H9 (cell line): ENCODE measurements around the gene PLB1. TPM values are rescaled to one million over a fixed set of nuclear protein-coding genes. Genes with fewer than 3 reads are reported as not detected.

Experiments used
- DNase-seq: peaks from one replicate; pipeline ENCODE4 v3.0.0-alpha.2; 2017
- H2AFZ ChIP-seq: one replicate; pipeline ENCODE4 v1.6.1; 2013; ENCODE audit warnings: mild to moderate bottlenecking, low read length, control low read depth, moderate library complexity
- H2AK5ac ChIP-seq: 2 replicates; pipeline ENCODE4 v1.6.1; 2013; ENCODE audit warnings: low read length, control low read depth, mixed read lengths; ENCODE audit not compliant: insufficient read length
- H2BK120ac ChIP-seq: one replicate; pipeline ENCODE4 v1.6.1; 2013; ENCODE audit warnings: low read depth, mild to moderate bottlenecking, low read length, control low read depth, inconsistent platforms; ENCODE audit not compliant: poor library complexity, severe bottlenecking
- H2BK12ac ChIP-seq: 2 replicates; pipeline ENCODE4 v1.6.1; 2013; ENCODE audit warnings: low read length, control low read depth, mixed read lengths, low read depth; ENCODE audit not compliant: insufficient read length
- H2BK15ac ChIP-seq: 2 replicates; pipeline ENCODE4 v1.6.1; 2013; ENCODE audit warnings: low read depth, low read length, control low read depth
- H2BK20ac ChIP-seq: one replicate; pipeline ENCODE4 v1.6.1; 2013; ENCODE audit warnings: low read depth, mild to moderate bottlenecking, low read length, control low read depth, inconsistent platforms; ENCODE audit not compliant: poor library complexity, severe bottlenecking
- H2BK5ac ChIP-seq: 2 replicates; pipeline ENCODE4 v1.6.1; 2013; ENCODE audit warnings: low read length, control low read depth, mixed read lengths; ENCODE audit not compliant: insufficient read length
- H3K14ac ChIP-seq: 2 replicates; pipeline ENCODE4 v1.6.1; 2013; ENCODE audit warnings: low read length, control low read depth; ENCODE audit not compliant: insufficient read depth
- H3K18ac ChIP-seq: 2 replicates; pipeline ENCODE4 v1.6.1; 2013; ENCODE audit warnings: low read depth, mild to moderate bottlenecking, mixed read lengths, low read length, control low read depth; ENCODE audit not compliant: insufficient read length
- H3K23ac ChIP-seq: 2 replicates; pipeline ENCODE4 v1.6.1; 2013; ENCODE audit warnings: low read length, control low read depth, mixed read lengths, low read depth; ENCODE audit not compliant: insufficient read length
- H3K23me2 ChIP-seq: 2 replicates; pipeline ENCODE4 v1.6.1; 2013; ENCODE audit warnings: low read depth, mild to moderate bottlenecking, mixed read lengths, low read length, control low read depth; ENCODE audit not compliant: insufficient read length, poor library complexity, severe bottlenecking
- H3K27ac ChIP-seq: 2 replicates; pipeline ENCODE4 v1.5.1; 2013; ENCODE audit warnings: low read length, control low read depth, mixed read lengths, low read depth; ENCODE audit not compliant: insufficient read length
- H3K27me3 ChIP-seq: 2 replicates; pipeline ENCODE4 v1.6.1; 2013; ENCODE audit warnings: low read length, control low read depth, inconsistent platforms; ENCODE audit not compliant: insufficient read depth
- H3K4ac ChIP-seq: 2 replicates; pipeline ENCODE4 v1.6.1; 2013; ENCODE audit warnings: low read depth, mild to moderate bottlenecking, control low read depth, inconsistent platforms, low read length, moderate library complexity
- H3K4me1 ChIP-seq: 2 replicates; pipeline ENCODE4 v1.6.1; 2013; ENCODE audit warnings: low read length, control low read depth, inconsistent platforms; ENCODE audit not compliant: insufficient read depth
- H3K4me2 ChIP-seq: 2 replicates; pipeline ENCODE4 v1.6.1; 2013; ENCODE audit warnings: low read length, control low read depth, mixed read lengths; ENCODE audit not compliant: insufficient read length, insufficient read depth
- H3K56ac ChIP-seq: 2 replicates; pipeline ENCODE4 v1.6.1; 2013; ENCODE audit warnings: low read depth, mild to moderate bottlenecking, mixed read lengths, low read length, control low read depth; ENCODE audit not compliant: insufficient read length
- H3K79me1 ChIP-seq: 2 replicates; pipeline ENCODE4 v1.6.1; 2013; ENCODE audit warnings: low read depth, mild to moderate bottlenecking, moderate library complexity, low read length, control low read depth, inconsistent platforms; ENCODE audit not compliant: insufficient read depth, poor library complexity, severe bottlenecking
- H3K79me2 ChIP-seq: 2 replicates; pipeline ENCODE4 v1.6.1; 2013; ENCODE audit warnings: low read length, control low read depth, inconsistent platforms; ENCODE audit not compliant: insufficient read depth
- H3K9ac ChIP-seq: 2 replicates; pipeline ENCODE4 v1.6.1; 2013; ENCODE audit warnings: low read length, control low read depth, mixed read lengths; ENCODE audit not compliant: insufficient read length; ENCODE audit errors: extremely low read depth
- H3K9me3 ChIP-seq: one replicate; pipeline ENCODE4 v1.6.1; 2013; ENCODE audit warnings: low read depth, low read length, inconsistent platforms; ENCODE audit not compliant: control insufficient read depth
- H3T11ph ChIP-seq: one replicate; pipeline ENCODE4 v1.6.1; 2013; ENCODE audit warnings: mild to moderate bottlenecking, low read length, control low read depth, inconsistent platforms
- H4K20me1 ChIP-seq: one replicate; pipeline ENCODE4 v1.6.1; 2013; ENCODE audit not compliant: control insufficient read depth, insufficient read length, insufficient read depth
- H4K5ac ChIP-seq: 2 replicates; pipeline ENCODE4 v1.6.1; 2013; ENCODE audit warnings: low read depth, mild to moderate bottlenecking, mixed read lengths, low read length, control low read depth; ENCODE audit not compliant: insufficient read length
- H4K8ac ChIP-seq: replicated peaks from 2 replicates; pipeline ENCODE4 v1.6.1; 2013; ENCODE audit warnings: low read length, control low read depth, mixed read lengths, low read depth; ENCODE audit not compliant: insufficient read length
- H4K91ac ChIP-seq: 2 replicates; pipeline ENCODE4 v1.6.1; 2013; ENCODE audit warnings: low read depth, mild to moderate bottlenecking, moderate library complexity, mixed read lengths, low read length, control low read depth; ENCODE audit not compliant: insufficient read length
- H3K27ac Mint-ChIP-seq, 3 experiments: 2 replicates in 2 of 3; 3 replicates in 1 of 3; pipeline ENCODE4 v1.8.0; 2020 to 2021; ENCODE audit warnings: mixed read lengths in 3 of 3, mild to moderate bottlenecking in 1 of 3, moderate library complexity in 1 of 3
- H3K27me3 Mint-ChIP-seq: 2 replicates; pipeline ENCODE4 v1.8.0; 2021; ENCODE audit warnings: low read depth, mild to moderate bottlenecking, moderate library complexity, mixed read lengths
- H3K36me3 Mint-ChIP-seq, 3 experiments: 2 replicates in 2 of 3; 3 replicates in 1 of 3; pipeline ENCODE4 v1.8.0; 2020 to 2021; ENCODE audit warnings: low read depth in 3 of 3, mixed read lengths in 3 of 3; ENCODE audit not compliant: insufficient read depth in 1 of 3
- H3K4me1 Mint-ChIP-seq, 2 experiments: 2 replicates each; pipeline ENCODE4 v1.8.0; 2020; ENCODE audit warnings: mixed read lengths in 2 of 2
- H3K4me3 Mint-ChIP-seq, 2 experiments: 2 replicates in 1 of 2; 3 replicates in 1 of 2; pipeline ENCODE4 v1.8.0; 2020 to 2021; ENCODE audit warnings: mild to moderate bottlenecking in 2 of 2, mixed read lengths in 2 of 2, moderate library complexity in 1 of 2
- H3K9me3 Mint-ChIP-seq, 2 experiments: 2 replicates in 1 of 2; 3 replicates in 1 of 2; pipeline ENCODE4 v1.8.0; 2020; ENCODE audit warnings: mild to moderate bottlenecking in 2 of 2, mixed read lengths in 2 of 2, moderate library complexity in 1 of 2
- CTCF ChIP-seq: fragments of 200-600 bp; sonication (generic); conservative IDR thresholded peaks from 3 replicates; pipeline ENCODE4 v1.8.0; 2021; ENCODE audit warnings: antibody characterized with exemption, mild to moderate bottlenecking
- WGBS: extraction: QIAGEN DNeasy Blood & Tissue Kit; methylation state at CpG from one replicate; pipeline ENCODE4 v1.1.7; 2013; ENCODE audit warnings: missing lambda C conversion rate, low lambda C conversion rate, mixed read lengths; ENCODE audit not compliant: insufficient read length; ENCODE audit errors: extremely low coverage; 5-methylcytosine and 5-hydroxymethylcytosine counted together
- total RNA-seq: library from RNA; stranded (reverse); gene quantifications from 2 replicates; pipeline ENCODE4 v1.2.1, GENCODE V29; 2021

The PLB1 gene
- total RNA-seq, 1 experiment from 2014 or later: not detected

DNA sequence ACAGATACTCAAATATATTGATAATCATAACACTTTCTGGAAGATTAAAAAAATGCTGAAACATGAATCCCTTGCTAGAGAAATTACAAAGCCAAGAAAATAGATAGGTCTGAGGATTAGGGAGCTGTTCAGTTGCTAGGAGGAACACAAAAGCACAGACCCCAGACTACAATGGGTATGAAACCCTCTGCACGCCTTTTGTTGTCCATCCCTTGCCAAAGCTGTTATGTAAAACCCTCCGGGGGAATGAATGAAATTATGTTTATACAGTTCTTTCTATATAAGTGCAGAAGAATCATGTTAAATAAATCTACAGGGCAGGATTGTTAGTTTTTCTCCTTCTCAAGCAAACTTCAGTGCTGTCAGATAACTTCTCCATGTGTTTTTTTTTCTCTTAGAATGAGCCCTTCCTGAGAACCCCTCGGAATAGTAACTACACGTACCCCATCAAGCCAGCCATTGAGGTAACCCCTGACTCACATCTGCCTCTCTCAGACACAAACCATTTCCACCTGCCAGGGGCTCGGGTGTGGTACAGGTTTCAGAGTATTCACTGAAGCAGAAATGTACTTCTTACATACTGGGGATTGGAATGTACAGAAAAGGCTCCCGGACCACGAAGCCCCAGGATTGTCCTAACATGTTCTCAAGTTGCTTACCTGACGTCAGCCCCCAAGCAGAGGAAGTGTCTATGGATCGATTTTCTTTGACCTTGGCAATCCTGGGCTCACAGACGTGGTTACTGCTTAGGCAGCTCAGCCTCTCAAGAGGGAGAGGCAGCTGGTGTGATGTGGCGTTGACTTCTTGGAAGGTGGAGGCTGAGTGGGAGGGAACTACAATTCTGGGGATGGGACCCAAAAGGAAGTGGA lies 118.0 kb downstream of the PLB1 start:
- no peak overlapping the region for H2BK12ac ChIP-seq
- no peak overlapping the region for H2BK15ac ChIP-seq
- H4K8ac ChIP-seq: no peak overlapping the region
- no peaks in the 10 kb centered on the region for H3K9me3 ChIP-seq
- no peak overlapping the region for H3K9ac ChIP-seq
- no peaks in the 10 kb centered on the region for H3K23me2 ChIP-seq
- H3K4me3 Mint-ChIP-seq: no peak overlapping the region
- H3K4me2 ChIP-seq: no peak overlapping the region
- H3K4me1 ChIP-seq: peaks cover 3% of the 10 kb centered on the region; the same call in 1 of the 2 replicates
- no peak overlapping the region for H3K18ac ChIP-seq
- no CpG with 5 or more reads among the region's 11 CpGs for WGBS
- H3K27ac ChIP-seq: no peak overlapping the region
- H3K56ac ChIP-seq: no peak overlapping the region
- no peak overlapping the region for H2BK120ac ChIP-seq
- no peaks in the 10 kb centered on the region for H3K79me2 ChIP-seq
- H3K9me3 Mint-ChIP-seq: no peaks in the 10 kb centered on the region
- H3K79me1 ChIP-seq: no peaks in the 10 kb centered on the region
- H3K14ac ChIP-seq: no peak overlapping the region
- no peak overlapping the region for H3T11ph ChIP-seq
- no peak overlapping the region for H2BK5ac ChIP-seq
- peaks cover 2% of the 10 kb centered on the region for H3K27me3 Mint-ChIP-seq
- no peak overlapping the region for H4K5ac ChIP-seq
- no peak overlapping the region for H3K27ac Mint-ChIP-seq
- peaks cover 5 to 6% of the 10 kb centered on the region in 2 experiments for H3K4me1 Mint-ChIP-seq
- H3K27me3 ChIP-seq: no peaks in the 10 kb centered on the region
- H3K4ac ChIP-seq: no peak overlapping the region
- no peak overlapping the region for H2BK20ac ChIP-seq
- H2AFZ ChIP-seq: no peak overlapping the region
- H3K23ac ChIP-seq: no peak overlapping the region
- H3K36me3 Mint-ChIP-seq: no peaks in the 10 kb centered on the region; a peak in 1 of 7 replicates
- H4K91ac ChIP-seq: no peak overlapping the region
- DNase-seq: no peak
- no peak overlapping the region for H2AK5ac ChIP-seq
- H4K20me1 ChIP-seq: no peaks in the 10 kb centered on the region
- TF ChIP-seq CTCF: no peak
